Astrocyte (in vitro differentiated cells and primary cell): Measurements from ENCODE around the gene PRH2.

Experiments used
- EZH2 ChIP-seq: IDR thresholded peaks from 2 replicates; pipeline ENCODE4 v1.6.1; 2012; ENCODE audit warnings: mild to moderate bottlenecking, low read length, inconsistent platforms; ENCODE audit not compliant: insufficient read depth
- TF ChIP-seq, protein P1 (sequence below): IDR thresholded peaks from 2 replicates; pipeline ENCODE4 v1.5.1; 2011; ENCODE audit warnings: low read depth, mild to moderate bottlenecking, inconsistent platforms, low read length, moderate library complexity; ENCODE audit not compliant: insufficient read depth

DNA sequence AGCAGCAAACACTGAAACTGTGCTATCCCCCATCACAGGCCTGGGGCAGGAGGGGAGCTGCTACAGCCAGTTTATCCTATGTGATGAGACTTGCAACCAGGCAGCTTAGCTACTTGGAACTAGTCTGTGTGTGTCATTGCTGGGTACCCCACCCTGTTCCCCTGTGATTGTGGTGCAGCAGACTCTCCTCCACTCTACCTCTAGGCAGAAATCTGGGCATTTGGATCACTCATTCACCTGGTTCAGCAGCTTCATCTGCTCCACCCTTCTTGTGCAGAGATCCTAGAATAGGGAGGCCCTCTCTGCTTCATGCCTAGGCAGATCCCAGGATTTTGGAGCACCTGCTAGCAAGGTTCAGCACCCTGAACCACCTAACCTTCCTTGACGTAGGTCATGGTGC is 28.5 kb upstream of the PRH2 start:
- TF ChIP-seq, protein P1, sequence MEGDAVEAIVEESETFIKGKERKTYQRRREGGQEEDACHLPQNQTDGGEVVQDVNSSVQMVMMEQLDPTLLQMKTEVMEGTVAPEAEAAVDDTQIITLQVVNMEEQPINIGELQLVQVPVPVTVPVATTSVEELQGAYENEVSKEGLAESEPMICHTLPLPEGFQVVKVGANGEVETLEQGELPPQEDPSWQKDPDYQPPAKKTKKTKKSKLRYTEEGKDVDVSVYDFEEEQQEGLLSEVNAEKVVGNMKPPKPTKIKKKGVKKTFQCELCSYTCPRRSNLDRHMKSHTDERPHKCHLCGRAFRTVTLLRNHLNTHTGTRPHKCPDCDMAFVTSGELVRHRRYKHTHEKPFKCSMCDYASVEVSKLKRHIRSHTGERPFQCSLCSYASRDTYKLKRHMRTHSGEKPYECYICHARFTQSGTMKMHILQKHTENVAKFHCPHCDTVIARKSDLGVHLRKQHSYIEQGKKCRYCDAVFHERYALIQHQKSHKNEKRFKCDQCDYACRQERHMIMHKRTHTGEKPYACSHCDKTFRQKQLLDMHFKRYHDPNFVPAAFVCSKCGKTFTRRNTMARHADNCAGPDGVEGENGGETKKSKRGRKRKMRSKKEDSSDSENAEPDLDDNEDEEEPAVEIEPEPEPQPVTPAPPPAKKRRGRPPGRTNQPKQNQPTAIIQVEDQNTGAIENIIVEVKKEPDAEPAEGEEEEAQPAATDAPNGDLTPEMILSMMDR: no peak
- no peak for TF ChIP-seq EZH2
